ENCODE measurements around the gene AKR1B15.
"Not testable (repeated sequence)": the region's sequence is repeated elsewhere in the genome, so short reads cannot be mapped to it uniquely, and the experiment has no call there.

Gene AKR1B15

GRCh38 chr7:134515569-134516468 is 33.1 kb upstream of the AKR1B15 start:
- H3K36me3 Mint-ChIP-seq (ENCODE audit: insufficient read depth): peaks cover 1% of the 10 kb centered on the region
- H3K9me3 Mint-ChIP-seq: no peaks in the 10 kb centered on the region
- no peak overlapping the region for H3K27ac Mint-ChIP-seq (ENCODE audit: low read depth)

GRCh38 chr7:134520130-134520529 is 28.8 kb upstream of the AKR1B15 start:
- no peak for DNase-seq (ENCODE audit: low spot score in 2 of 2)

More at GRCh38 chr7:134515569-134516468, 33.1 kb upstream of the AKR1B15 start:
- ATAC-seq (replicated peaks; ENCODE audit: extremely low read depth, poor library complexity, severe bottlenecking): no peak
- H3K4me1 Mint-ChIP-seq: peaks cover 6% of the 10 kb centered on the region
- no peak for DNase-seq (ENCODE audit: low spot score in 2 of 2)
- peaks cover 35% of the 10 kb centered on the region for H3K27me3 Mint-ChIP-seq
- no peak overlapping the region for H3K4me3 Mint-ChIP-seq

GRCh38 chr7:134522601-134523000 is 26.3 kb upstream of the AKR1B15 start:
- H3K4me3 Mint-ChIP-seq: no peak overlapping the region
- peaks cover 51% of the 10 kb centered on the region for H3K27me3 Mint-ChIP-seq
- no peaks in the 10 kb centered on the region for H3K4me1 Mint-ChIP-seq
- no peak overlapping the region for H3K27ac Mint-ChIP-seq (ENCODE audit: low read depth)
- no peaks in the 10 kb centered on the region for H3K9me3 Mint-ChIP-seq
- no peaks in the 10 kb centered on the region for H3K36me3 Mint-ChIP-seq (ENCODE audit: insufficient read depth)
- no peak for ATAC-seq (replicated peaks; ENCODE audit: extremely low read depth, poor library complexity, severe bottlenecking)
- no peak for DNase-seq (ENCODE audit: low spot score in 2 of 2)

More at GRCh38 chr7:134520130-134520529, 28.8 kb upstream of the AKR1B15 start:
- no peak overlapping the region for H3K27ac Mint-ChIP-seq (ENCODE audit: low read depth)
- no peaks in the 10 kb centered on the region for H3K4me1 Mint-ChIP-seq
- H3K4me3 Mint-ChIP-seq: no peak overlapping the region
- no peaks in the 10 kb centered on the region for H3K36me3 Mint-ChIP-seq (ENCODE audit: insufficient read depth)
- H3K9me3 Mint-ChIP-seq: no peaks in the 10 kb centered on the region
- peaks cover 68% of the 10 kb centered on the region for H3K27me3 Mint-ChIP-seq
- no peak for ATAC-seq (replicated peaks; ENCODE audit: extremely low read depth, poor library complexity, severe bottlenecking)

- not testable (repeated sequence) for H3K4me1 Mint-ChIP-seq; ATAC-seq (replicated peaks; ENCODE audit: extremely low read depth, poor library complexity, severe bottlenecking); H3K4me3 Mint-ChIP-seq; DNase-seq (ENCODE audit: low spot score in 2 of 2); H3K9me3 Mint-ChIP-seq; H3K27ac Mint-ChIP-seq (ENCODE audit: low read depth); H3K36me3 Mint-ChIP-seq (ENCODE audit: insufficient read depth)
- H3K27me3 Mint-ChIP-seq: peaks cover 63% of the 10 kb centered on the region
Observed at GRCh38 chr7:134525449-134525848, 23.5 kb upstream of the AKR1B15 start.

- not testable (repeated sequence) for ATAC-seq (replicated peaks; ENCODE audit: extremely low read depth, poor library complexity, severe bottlenecking); H3K27ac Mint-ChIP-seq (ENCODE audit: low read depth); H3K4me1 Mint-ChIP-seq; DNase-seq (ENCODE audit: low spot score in 2 of 2); H3K36me3 Mint-ChIP-seq (ENCODE audit: insufficient read depth); H3K4me3 Mint-ChIP-seq; H3K9me3 Mint-ChIP-seq
- H3K27me3 Mint-ChIP-seq: peaks cover 75% of the 10 kb centered on the region
Observed at GRCh38 chr7:134526552-134527248, 22.2 kb upstream of the AKR1B15 start.

- DNase-seq (ENCODE audit: low spot score in 2 of 2): no peak
- Mint-ChIP-seq H3K4me3 (no peak overlapping the region), H3K27me3 (peaks cover 77% of the 10 kb centered on the region), H3K4me1 (no peaks in the 10 kb centered on the region), H3K9me3 (no peaks in the 10 kb centered on the region), H3K36me3 (ENCODE audit: insufficient read depth) (no peaks in the 10 kb centered on the region), H3K27ac (ENCODE audit: low read depth) (no peak overlapping the region)
- ATAC-seq (replicated peaks; ENCODE audit: extremely low read depth, poor library complexity, severe bottlenecking): no peak
Observed at GRCh38 chr7:134527979-134528371, 20.9 kb upstream of the AKR1B15 start.

DNA sequence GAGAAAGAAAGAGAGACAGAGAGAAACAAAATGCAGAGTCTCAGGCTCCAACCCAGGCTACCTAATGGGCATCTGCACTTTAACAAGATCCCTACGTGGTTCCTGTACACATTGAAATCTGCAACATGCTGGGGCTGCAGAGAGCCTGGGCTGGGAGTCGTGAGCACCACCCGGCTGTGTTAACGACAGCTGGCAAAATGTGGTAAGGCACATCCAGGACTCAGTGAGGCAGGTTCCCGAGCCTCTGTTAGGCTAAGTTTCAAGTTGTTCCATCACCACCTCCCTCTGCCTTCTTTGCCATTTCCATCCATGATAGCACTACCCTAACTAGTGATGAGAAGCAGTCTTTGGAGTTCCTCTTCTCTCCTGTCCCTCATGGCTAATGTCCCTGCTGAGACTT is 20.2 kb upstream of the AKR1B15 start:
- Mint-ChIP-seq H3K9me3 (no peaks in the 10 kb centered on the region), H3K27ac (ENCODE audit: low read depth) (no peak overlapping the region)

GRCh38 chr7:134530460-134530859 is 18.4 kb upstream of the AKR1B15 start:
- Mint-ChIP-seq H3K4me3 (no peak overlapping the region), H3K9me3 (no peaks in the 10 kb centered on the region), H3K27ac (ENCODE audit: low read depth) (no peak overlapping the region), H3K27me3 (peaks cover 62% of the 10 kb centered on the region), H3K4me1 (no peaks in the 10 kb centered on the region), H3K36me3 (ENCODE audit: insufficient read depth) (no peaks in the 10 kb centered on the region)
- no peak for DNase-seq (ENCODE audit: low spot score in 2 of 2)
- ATAC-seq (replicated peaks; ENCODE audit: extremely low read depth, poor library complexity, severe bottlenecking): no peak

More for the DNA sequence above, 20.2 kb upstream of the AKR1B15 start:
- no peak for ATAC-seq (replicated peaks; ENCODE audit: extremely low read depth, poor library complexity, severe bottlenecking)
- Mint-ChIP-seq H3K27me3 (peaks cover 75% of the 10 kb centered on the region), H3K4me1 (no peaks in the 10 kb centered on the region), H3K36me3 (ENCODE audit: insufficient read depth) (no peaks in the 10 kb centered on the region), H3K4me3 (no peak overlapping the region)
- no peak for DNase-seq (ENCODE audit: low spot score in 2 of 2)

DNA sequence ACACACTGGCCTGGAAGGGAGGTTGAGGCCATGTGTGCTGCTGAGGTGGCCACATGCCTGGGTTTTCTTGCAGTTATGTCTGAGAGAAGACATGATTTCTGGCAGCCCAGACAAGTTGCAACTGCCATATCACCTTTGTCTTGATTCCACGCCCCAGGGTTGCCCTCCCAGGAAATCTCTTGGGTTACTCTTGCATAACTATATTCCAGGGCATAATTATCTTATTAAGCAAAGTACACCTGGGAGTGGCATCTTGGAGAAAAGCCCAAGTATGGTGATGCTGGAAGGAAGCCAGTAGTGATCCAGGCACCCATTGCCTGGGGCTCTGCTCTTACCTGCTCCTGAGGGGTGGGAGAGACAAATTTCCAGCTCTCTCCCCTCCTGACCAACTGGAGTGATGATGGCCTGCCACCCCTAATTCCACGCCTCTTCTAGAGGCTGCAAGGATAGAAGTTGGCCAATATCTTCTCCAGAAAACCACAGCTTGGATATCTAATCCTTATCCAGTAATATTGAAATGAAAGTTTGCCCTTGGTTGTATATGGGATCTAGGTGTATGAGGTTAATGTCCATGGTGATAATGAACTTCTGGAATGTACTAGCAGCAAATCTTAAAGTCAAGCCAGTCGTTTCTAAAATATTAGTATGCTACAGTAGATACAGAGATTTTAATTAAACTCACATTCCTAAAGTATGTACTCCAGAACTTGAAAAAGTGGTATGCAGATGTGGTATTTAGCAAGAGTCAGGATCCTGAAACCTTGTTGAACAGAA is 16.5 kb upstream of the AKR1B15 start:
- peaks cover 72% of the 10 kb centered on the region for H3K27me3 Mint-ChIP-seq
- no peaks in the 10 kb centered on the region for H3K36me3 Mint-ChIP-seq (ENCODE audit: insufficient read depth)
- no peaks in the 10 kb centered on the region for H3K9me3 Mint-ChIP-seq
- no peak overlapping the region for H3K4me3 Mint-ChIP-seq
- no peak for ATAC-seq (replicated peaks; ENCODE audit: extremely low read depth, poor library complexity, severe bottlenecking)
- H3K4me1 Mint-ChIP-seq: no peaks in the 10 kb centered on the region
- no peak for DNase-seq (ENCODE audit: low spot score in 2 of 2)
- no peak overlapping the region for H3K27ac Mint-ChIP-seq (ENCODE audit: low read depth)

- no peak overlapping the region for H3K4me3 Mint-ChIP-seq
- no peak for ATAC-seq (replicated peaks; ENCODE audit: extremely low read depth, poor library complexity, severe bottlenecking)
- H3K27ac Mint-ChIP-seq (ENCODE audit: low read depth): no peak overlapping the region
- H3K4me1 Mint-ChIP-seq: no peaks in the 10 kb centered on the region
- no peak for DNase-seq (ENCODE audit: low spot score in 2 of 2)
- H3K9me3 Mint-ChIP-seq: no peaks in the 10 kb centered on the region
- H3K36me3 Mint-ChIP-seq (ENCODE audit: insufficient read depth): no peaks in the 10 kb centered on the region
- H3K27me3 Mint-ChIP-seq: peaks cover 72% of the 10 kb centered on the region
Observed at GRCh38 chr7:134532954-134533218, 16.0 kb upstream of the AKR1B15 start.

- DNase-seq (ENCODE audit: low spot score in 2 of 2): no peak
Observed at GRCh38 chr7:134533288-134533771, 15.6 kb upstream of the AKR1B15 start.

DNA sequence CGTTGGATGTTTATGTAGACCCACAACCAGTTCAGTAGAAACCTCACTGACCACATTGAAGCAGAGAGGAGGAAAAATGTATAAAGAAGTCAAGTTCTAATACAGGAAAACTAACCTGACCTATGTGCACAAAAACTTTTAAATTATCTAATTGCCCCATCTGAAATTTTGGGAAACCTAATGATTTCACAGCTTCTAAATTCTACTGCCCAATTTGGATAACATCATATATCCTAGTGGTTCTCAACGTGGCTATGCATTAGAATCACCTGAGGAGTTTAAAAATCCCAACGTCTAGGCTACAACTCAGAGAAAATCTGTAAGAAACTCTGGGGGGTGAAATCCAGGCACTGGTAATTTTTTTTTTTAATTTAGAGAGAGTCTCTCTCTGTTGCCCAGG is 14.3 kb upstream of the AKR1B15 start:
- H3K4me3 Mint-ChIP-seq: no peak overlapping the region
- no peaks in the 10 kb centered on the region for H3K9me3 Mint-ChIP-seq
- no peaks in the 10 kb centered on the region for H3K36me3 Mint-ChIP-seq (ENCODE audit: insufficient read depth)
- H3K27me3 Mint-ChIP-seq: peaks cover 68% of the 10 kb centered on the region
- no peaks in the 10 kb centered on the region for H3K4me1 Mint-ChIP-seq
- H3K27ac Mint-ChIP-seq (ENCODE audit: low read depth): no peak overlapping the region
- ATAC-seq (replicated peaks; ENCODE audit: extremely low read depth, poor library complexity, severe bottlenecking): no peak
- no peak for DNase-seq (ENCODE audit: low spot score in 2 of 2)

More at GRCh38 chr7:134533288-134533771, 15.6 kb upstream of the AKR1B15 start:
- Mint-ChIP-seq H3K9me3 (no peaks in the 10 kb centered on the region), H3K4me1 (no peaks in the 10 kb centered on the region), H3K27me3 (peaks cover 69% of the 10 kb centered on the region), H3K27ac (ENCODE audit: low read depth) (no peak overlapping the region), H3K4me3 (no peak overlapping the region), H3K36me3 (ENCODE audit: insufficient read depth) (no peaks in the 10 kb centered on the region)
- ATAC-seq (replicated peaks; ENCODE audit: extremely low read depth, poor library complexity, severe bottlenecking): no peak

All from central memory CD8-positive, alpha-beta T cell (primary cell).